Measurements from ENCODE around the gene RMC1. TPM values are rescaled to one million over a fixed set of nuclear protein-coding genes. Genes with fewer than 3 reads are reported as not detected.

Gene RMC1
- total RNA-seq, 1 experiment from 2014 or later, result 38.4 TPM

- no peaks in the 10 kb centered on the region for H3K79me2 ChIP-seq (ENCODE audit: insufficient read depth, low read length)
- peaks cover 18 to 33% of the 10 kb centered on the region in 2 experiments for H3K4me1 ChIP-seq (ENCODE audit: control insufficient read depth in 1 of 2, insufficient read depth in 2 of 2, low read length in 2 of 2)
- CTCF ChIA-PET, result no interaction called here
- H3K4me2 ChIP-seq (ENCODE audit: low read length), result no peak overlapping the region
- no peak overlapping the region for H2AFZ ChIP-seq (ENCODE audit: low read depth, low read length, poor library complexity, severe bottlenecking)
- POLR2A ChIA-PET, result no interaction called here
- DNase-seq (ENCODE audit: low read depth, low spot score), result no peak
- no peaks in the 10 kb centered on the region for H3K9me3 ChIP-seq (ENCODE audit: control insufficient read depth in 1 of 2, insufficient read depth in 1 of 2, low read depth in 1 of 2, low read length in 2 of 2)
- TF ChIP-seq JUND (IDR thresholded peaks at IDR 0.05) (no peak), TCF7L2 (IDR thresholded peaks at IDR 0.05; ENCODE audit: borderline replicate concordance, extremely low read depth, insufficient read depth, insufficient read length) (no peak), SIN3A (IDR thresholded peaks at IDR 0.05; ENCODE audit: low read depth) (no peak), CTCF (IDR thresholded peaks at IDR 0.05 in 2 of 3, conservative IDR thresholded peaks at IDR 0.05 in 1 of 3; ENCODE audit: borderline replicate concordance in 1 of 3, insufficient read depth in 1 of 3, low read depth in 2 of 3, low read length in 2 of 3) (no peak), POLR2AphosphoS5 (IDR thresholded peaks at IDR 0.05; ENCODE audit: low read depth, low read length) (no peak), EGR1 (IDR thresholded peaks at IDR 0.05; ENCODE audit: low read depth) (no peak), ZBTB33 (IDR thresholded peaks at IDR 0.05; ENCODE audit: extremely low read depth, insufficient replicate concordance, low read length) (no peak), EZH2phosphoT487 (IDR thresholded peaks at IDR 0.05; ENCODE audit: borderline replicate concordance) (no peak), YY1 (IDR thresholded peaks at IDR 0.05; ENCODE audit: extremely low read depth, insufficient replicate concordance, low read depth, low read length) (no peak), RAD21 (IDR thresholded peaks at IDR 0.05; ENCODE audit: low read depth) (no peak), REST (IDR thresholded peaks at IDR 0.05; ENCODE audit: low read depth) (no peak), SRF (IDR thresholded peaks at IDR 0.05; ENCODE audit: low read depth) (no peak), MAX (IDR thresholded peaks at IDR 0.05) (no peak), ATF3 (IDR thresholded peaks at IDR 0.05) (no peak), EZH2 (IDR thresholded peaks at IDR 0.05) (no peak), CEBPB (IDR thresholded peaks at IDR 0.05; ENCODE audit: low read depth) (no peak)
- intact Hi-C loops (cut with micrococcal nuclease), result no loop called here
- H3K9ac ChIP-seq (ENCODE audit: low read length), result no peak overlapping the region
- no peaks in the 10 kb centered on the region for H4K20me1 ChIP-seq (ENCODE audit: insufficient read depth)
- no peaks in the 10 kb centered on the region for H3K27me3 ChIP-seq (ENCODE audit: insufficient read depth, low read length)
- no peak overlapping the region for H3K4me3 ChIP-seq (replicated peaks in 1 of 2; ENCODE audit: low read depth in 1 of 2, low read length in 2 of 2)
- RAD21 ChIA-PET (ENCODE audit: low non-redundant PET in 1 of 2, low total read pairs in 2 of 2, uncharacterized antibody in 2 of 2, unreplicated experiment in 2 of 2), result no interaction called here
- ATAC-seq, result no peak
- no TSS peak for BruUV-seq (replicated peaks)
- no peaks in the 10 kb centered on the region for H3K9me2 ChIP-seq (ENCODE audit: insufficient read depth)
- peaks cover 32 to 36% of the 10 kb centered on the region in 2 experiments for H3K36me3 ChIP-seq (ENCODE audit: control insufficient read depth in 1 of 2, insufficient read depth in 2 of 2, low read length in 2 of 2)
- H3K27ac ChIP-seq (ENCODE audit: low read depth, low read length), result no peak overlapping the region
Observed at GRCh38 chr18:23545247-23545789, 42.0 kb downstream of the RMC1 start.

All from HCT116 (cell line).